Stomach (tissue), 9 donors: Measurements from ENCODE around the gene CEMIP. TPM values are rescaled to one million over a fixed set of nuclear protein-coding genes. Genes with fewer than 3 reads are reported as not detected.

ENCODE experiments used
- DNase-seq, 2 donors: peaks; one replicate each; pipeline versions ENCODE4 v3.0.0 to v3.0.0-alpha.2; 2013 to 2019
- H3K27ac ChIP-seq, 5 donors: fragments of 200-600 bp in 4 of 5; sonication (generic) in 4 of 5; one replicate each; pipeline ENCODE4 v1.5.1; 2013 to 2019; ENCODE audit warnings: mild to moderate bottlenecking in 1 of 5, moderate library complexity in 1 of 5
- H3K27me3 ChIP-seq, 3 donors: fragments of 200-600 bp; sonication (generic); one replicate each; pipeline ENCODE4 v1.5.1; 2017 to 2019; ENCODE audit warnings: mixed run types in 1 of 3
- H3K36me3 ChIP-seq, 4 donors: fragments of 200-600 bp; sonication (generic); 1 replicate in 3 of 4; 2 replicates in 1 of 4; pipeline ENCODE4 v1.5.1; 2016 to 2019
- H3K4me1 ChIP-seq, 4 donors: fragments of 200-600 bp; sonication (generic); one replicate each; pipeline ENCODE4 v1.5.1; 2016 to 2019
- H3K4me3 ChIP-seq, 4 donors: fragments of 200-600 bp; sonication (generic) in 3 of 4; one replicate each; pipeline ENCODE4 v1.5.1; 2016 to 2019; ENCODE audit warnings: mild to moderate bottlenecking in 1 of 4
- H3K9me3 ChIP-seq, 4 donors: fragments of 200-600 bp; sonication (generic); one replicate each; pipeline ENCODE4 v1.5.1; 2016 to 2019
- EP300 ChIP-seq: sonication (generic); formaldehyde crosslinking; IDR thresholded peaks from one replicate; pipeline ENCODE4 v1.6.1; 2017; ENCODE audit warnings: antibody characterized with exemption
- POLR2A ChIP-seq, 4 donors: fragments of 450-650 bp; IDR thresholded peaks; one replicate each; pipeline ENCODE4 v1.6.1; 2016; ENCODE audit warnings: antibody characterized with exemption in 4 of 4, control low read depth in 2 of 4, mild to moderate bottlenecking in 1 of 4, moderate library complexity in 1 of 4
- POLR2AphosphoS5 ChIP-seq, 3 donors: sonication (generic); formaldehyde crosslinking; IDR thresholded peaks; one replicate each; pipeline ENCODE4 v1.6.1; 2016; ENCODE audit warnings: antibody characterized with exemption in 3 of 3
- WGBS, 5 donors: extraction: QIAGEN DNeasy Blood & Tissue Kit in 3 of 5; methylation state at CpG; one replicate each; pipeline versions ENCODE4 v1.1.5 to v1.1.7; 2013 to 2018; 5-methylcytosine and 5-hydroxymethylcytosine counted together
- intact Hi-C: fragments of 100-400 bp; cut with DNase I; formaldehyde crosslinking; loops from one replicate; pipeline ENCODE4 v1.15.1; 2023; ENCODE audit warnings: low total_unique reads
- polyA plus RNA-seq, 3 donors: library from polyadenylated mRNA; stranded (reverse); fragments of 200-250 nt; gene quantifications; one replicate each; pipeline ENCODE4 v1.2.3, GENCODE V29; 2013
- total RNA-seq, 5 donors: library from RNA; depleted of rRNA; stranded (reverse); fragments of >200 nt; gene quantifications; one replicate each; pipeline versions ENCODE4 v1.1.0 to v1.2.3, GENCODE V29; 2014 to 2016
- TF ChIP-seq, protein P1 (sequence below), 7 experiments: fragments of 450-650 bp in 4 of 7; fragments of 200-600 bp in 3 of 7; sonication (generic) in 3 of 7; IDR thresholded peaks; one replicate each; pipeline ENCODE4 v1.5.1; 2016 to 2019; ENCODE audit warnings: antibody characterized with exemption in 7 of 7, control low read depth in 2 of 7, mild to moderate bottlenecking in 1 of 7
- donor health status: healthy with polysubstance abuse.
- donor health status: Bipolar disorder and iron deficiency.
- donor health status: healthy.

CEMIP gene
- total and polyA plus RNA-seq, 8 donors, result 0.53 to 2.6 (median 1.4) TPM; not detected in 4

GRCh38 chr15:80822256-80822655 lies 43.1 kb downstream of the CEMIP start:
- H3K27ac ChIP-seq, result no peak overlapping the region
- intact Hi-C loops, result no loop called here
- DNase-seq, result no peak
- no peak overlapping the region for H3K4me3 ChIP-seq
- H3K4me1 ChIP-seq, result peaks cover 0 to 5% (median 0%) of the 10 kb centered on the region in 4 donors
- H3K9me3 ChIP-seq, result no peaks in the 10 kb centered on the region
- 68 to 88% (median 80%) methylated on average over 2 to 3 of the region's 3 CpGs for WGBS, 5 donors
- H3K36me3 ChIP-seq, result no peaks in the 10 kb centered on the region
- TF ChIP-seq POLR2A (IDR thresholded peaks at IDR 0.05), result no peak
- TF ChIP-seq EP300, result no peak
- TF ChIP-seq, protein P1, sequence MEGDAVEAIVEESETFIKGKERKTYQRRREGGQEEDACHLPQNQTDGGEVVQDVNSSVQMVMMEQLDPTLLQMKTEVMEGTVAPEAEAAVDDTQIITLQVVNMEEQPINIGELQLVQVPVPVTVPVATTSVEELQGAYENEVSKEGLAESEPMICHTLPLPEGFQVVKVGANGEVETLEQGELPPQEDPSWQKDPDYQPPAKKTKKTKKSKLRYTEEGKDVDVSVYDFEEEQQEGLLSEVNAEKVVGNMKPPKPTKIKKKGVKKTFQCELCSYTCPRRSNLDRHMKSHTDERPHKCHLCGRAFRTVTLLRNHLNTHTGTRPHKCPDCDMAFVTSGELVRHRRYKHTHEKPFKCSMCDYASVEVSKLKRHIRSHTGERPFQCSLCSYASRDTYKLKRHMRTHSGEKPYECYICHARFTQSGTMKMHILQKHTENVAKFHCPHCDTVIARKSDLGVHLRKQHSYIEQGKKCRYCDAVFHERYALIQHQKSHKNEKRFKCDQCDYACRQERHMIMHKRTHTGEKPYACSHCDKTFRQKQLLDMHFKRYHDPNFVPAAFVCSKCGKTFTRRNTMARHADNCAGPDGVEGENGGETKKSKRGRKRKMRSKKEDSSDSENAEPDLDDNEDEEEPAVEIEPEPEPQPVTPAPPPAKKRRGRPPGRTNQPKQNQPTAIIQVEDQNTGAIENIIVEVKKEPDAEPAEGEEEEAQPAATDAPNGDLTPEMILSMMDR (IDR thresholded peaks at IDR 0.05), result no peak
- TF ChIP-seq POLR2AphosphoS5 (IDR thresholded peaks at IDR 0.05), result no peak
- H3K27me3 ChIP-seq, result peaks cover 0 to 1% (median 0%) of the 10 kb centered on the region in 3 donors

DNA sequence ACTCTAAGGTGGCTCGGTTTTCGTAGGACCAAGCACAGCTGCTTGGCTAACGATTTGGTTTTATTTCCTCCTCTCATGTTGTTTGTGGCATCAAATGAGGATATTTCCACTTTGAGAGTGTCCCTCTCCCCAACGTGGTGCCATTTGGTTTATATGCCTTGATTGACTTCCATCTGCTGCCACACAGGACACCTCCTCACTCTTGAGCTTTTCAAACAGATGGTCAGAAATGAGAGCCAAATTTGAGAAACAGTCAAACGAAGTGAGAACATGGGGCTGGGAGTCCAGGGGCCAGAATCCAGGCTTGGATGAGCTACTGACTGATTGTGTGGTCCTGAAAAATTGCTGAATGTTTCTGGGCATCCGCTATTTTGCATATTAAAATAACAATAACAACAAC lies 43.5 kb downstream of the CEMIP start:
- Histone ChIP-seq H3K4me1 (peaks cover 0 to 5% (median 0%) of the 10 kb centered on the region in 4 donors), H3K27ac (no peak overlapping the region), H3K36me3 (no peaks in the 10 kb centered on the region), H3K9me3 (no peaks in the 10 kb centered on the region), H3K4me3 (no peak overlapping the region), H3K27me3 (no peaks in the 10 kb centered on the region)
- TF ChIP-seq POLR2AphosphoS5 (IDR thresholded peaks at IDR 0.05) (no peak), POLR2A (IDR thresholded peaks at IDR 0.05) (no peak), EP300 (no peak)
- TF ChIP-seq, protein P1 (IDR thresholded peaks at IDR 0.05), result no peak
- no peak for DNase-seq
- 69 to 74% (median 72%) methylated on average over 6 of the region's 6 CpGs for WGBS, 5 donors
- intact Hi-C loops, result no loop called here

GRCh38 chr15:80823120-80823519 lies 44.0 kb downstream of the CEMIP start:
- Histone ChIP-seq H3K9me3 (no peaks in the 10 kb centered on the region), H3K27ac (no peak overlapping the region), H3K4me3 (no peak overlapping the region), H3K4me1 (peaks cover 0 to 5% (median 0%) of the 10 kb centered on the region in 4 donors), H3K36me3 (no peaks in the 10 kb centered on the region), H3K27me3 (no peaks in the 10 kb centered on the region)
- TF ChIP-seq POLR2A (IDR thresholded peaks at IDR 0.05), result no peak
- no peak for TF ChIP-seq POLR2AphosphoS5 (IDR thresholded peaks at IDR 0.05)
- no peak for TF ChIP-seq EP300
- TF ChIP-seq, protein P1 (IDR thresholded peaks at IDR 0.05), result no peak
- WGBS, 5 donors, result 47 to 72% (median 57%) methylated on average over 5 to 6 of the region's 6 CpGs
- DNase-seq, result no peak
- intact Hi-C loops, result no loop called here

DNA sequence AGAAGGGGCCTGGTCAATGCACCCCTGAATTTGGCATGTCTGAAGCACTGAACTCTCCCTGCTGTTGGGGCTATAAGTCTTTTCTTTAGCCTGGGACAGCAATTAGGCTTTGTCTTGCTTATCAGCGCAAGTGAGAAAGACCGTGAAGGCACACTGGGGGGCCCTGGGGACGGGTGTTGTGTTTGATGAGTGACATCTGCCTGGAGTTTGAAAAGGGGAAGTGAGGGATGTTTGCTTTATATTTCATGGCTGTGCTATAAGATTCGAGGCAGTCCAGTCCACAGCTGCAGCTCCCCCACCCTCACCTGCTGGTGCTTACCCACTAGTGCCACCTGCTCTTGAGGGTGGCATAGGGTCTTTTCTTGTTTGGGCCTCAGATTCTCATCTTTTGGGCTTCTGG lies 44.8 kb downstream of the CEMIP start:
- no peak overlapping the region for H3K27ac ChIP-seq
- H3K36me3 ChIP-seq, result no peaks in the 10 kb centered on the region
- TF ChIP-seq POLR2A (IDR thresholded peaks at IDR 0.05), result no peak
- no peak for TF ChIP-seq EP300
- TF ChIP-seq POLR2AphosphoS5 (IDR thresholded peaks at IDR 0.05), result no peak
- TF ChIP-seq, protein P1 (IDR thresholded peaks at IDR 0.05), result no peak
- peak in 1 of 2 donors; percentile 21 for DNase-seq
- intact Hi-C loops, result no loop called here
- no peaks in the 10 kb centered on the region for H3K9me3 ChIP-seq
- H3K27me3 ChIP-seq, result no peaks in the 10 kb centered on the region
- no peak overlapping the region for H3K4me3 ChIP-seq
- H3K4me1 ChIP-seq, result peaks cover 0 to 5% (median 0%) of the 10 kb centered on the region in 4 donors
- 60 to 73% (median 66%) methylated on average over 4 of the region's 4 CpGs for WGBS, 5 donors
